ENCODE data around the gene ZNF506. TPM values are rescaled to one million over a fixed set of nuclear protein-coding genes. Genes with fewer than 3 reads are reported as not detected.

Gene ZNF506
- polyA plus RNA-seq, 1 of the 3 experiments (the other 2 are of a cell fraction), result 4.1 TPM

- no peak for TF ChIP-seq TAF1 (IDR thresholded peaks at IDR 0.05; ENCODE audit: borderline replicate concordance, low read depth, low read length)
- TF ChIP-seq POLR2AphosphoS5 (IDR thresholded peaks at IDR 0.05; ENCODE audit: low read depth, low read length), result no peak
- no peak for TF ChIP-seq ZBTB33 (IDR thresholded peaks at IDR 0.05; ENCODE audit: borderline replicate concordance, low read depth)
Measured at GRCh38 chr19:19747357-19748220, 74.0 kb downstream of the ZNF506 start (continued).

- Histone ChIP-seq H4K20me1 (ENCODE audit: insufficient read depth) (no peaks in the 10 kb centered on the region), H3K27ac (ENCODE audit: low read depth in 2 of 2, low read length in 1 of 2) (no peak overlapping the region), H3K9me3 (no peaks in the 10 kb centered on the region), H3K4me2 (no peak overlapping the region), H2AFZ (ENCODE audit: low read depth) (no peak overlapping the region), H3K4me3 (ENCODE audit: low read depth in 2 of 2, low read length in 1 of 2) (no peak overlapping the region), H3K36me3 (replicated peaks in 1 of 2; ENCODE audit: control insufficient read depth in 1 of 2, insufficient read depth in 2 of 2, low read length in 1 of 2) (no peaks in the 10 kb centered on the region), H3F3A (replicated peaks; ENCODE audit: insufficient read depth) (no peaks in the 10 kb centered on the region), H3K4me1 (ENCODE audit: control insufficient read depth in 1 of 2, insufficient read depth in 2 of 2, low read depth in 1 of 2, low read length in 1 of 2) (no peaks in the 10 kb centered on the region), H3K9me2 (no peaks in the 10 kb centered on the region), H3K27me3 (ENCODE audit: insufficient read depth) (no peaks in the 10 kb centered on the region), H3K79me2 (ENCODE audit: insufficient read depth) (no peaks in the 10 kb centered on the region), H3K9ac (no peak overlapping the region)
- ChIA-PET POLR2A (no interaction called here), CTCF (interaction anchor here (0.5 to 1.2 kb wide), 3 partner anchors 11 to 491 kb away, joined by 3 read pairs; no protein-coding TSS in a partner anchor)
- peak; percentile 15 for DNase-seq
- WGBS (ENCODE audit: low lambda C conversion rate), result 50% methylated on average over 10 of the region's 15 CpGs
- TF ChIP-seq IRF3 (IDR thresholded peaks at IDR 0.05; ENCODE audit: low read depth, low read length), result no peak
- no peak for TF ChIP-seq RFX5 (IDR thresholded peaks at IDR 0.05; ENCODE audit: low read length)
- no peak for TF ChIP-seq EZH2phosphoT487 (IDR thresholded peaks at IDR 0.05; ENCODE audit: borderline replicate concordance, low read depth)
- no peak for TF ChIP-seq POLR2AphosphoS5 (IDR thresholded peaks at IDR 0.05; ENCODE audit: low read depth, low read length)
- no peak for TF ChIP-seq FOXJ3 (CRISPR knock-in tag; IDR thresholded peaks at IDR 0.05)
- TF ChIP-seq PBX3 (IDR thresholded peaks at IDR 0.05), result no peak
- no peak for TF ChIP-seq YY1 (IDR thresholded peaks at IDR 0.05; ENCODE audit: low read depth)
- no peak for TF ChIP-seq FOSL2 (IDR thresholded peaks at IDR 0.05; ENCODE audit: borderline replicate concordance, low read depth)
- no peak for TF ChIP-seq NRF1 (IDR thresholded peaks at IDR 0.05; ENCODE audit: low read depth, low read length)
- TF ChIP-seq TEAD4 (IDR thresholded peaks at IDR 0.05; ENCODE audit: borderline replicate concordance, insufficient read depth), result no peak
- TF ChIP-seq ZBTB33 (IDR thresholded peaks at IDR 0.05; ENCODE audit: borderline replicate concordance, low read depth), result no peak
- TF ChIP-seq TCF12 (IDR thresholded peaks at IDR 0.05), result no peak
- no peak for TF ChIP-seq SMC3 (IDR thresholded peaks at IDR 0.05; ENCODE audit: low read depth, low read length)
- TF ChIP-seq RAD21 (IDR thresholded peaks at IDR 0.05; ENCODE audit: low read length), result no peak
- no peak for TF ChIP-seq REST (IDR thresholded peaks at IDR 0.05; ENCODE audit: low read depth, low read length)
- TF ChIP-seq FOXM1 (IDR thresholded peaks at IDR 0.05; ENCODE audit: low read depth), result no peak
Measured at GRCh38 chr19:19746286-19747213, 75.0 kb downstream of the ZNF506 start.

Measured in SK-N-SH (cell line).